Measurements from ENCODE around the gene SLC5A6. TPM values are rescaled to one million over a fixed set of nuclear protein-coding genes. Genes with fewer than 3 reads are reported as not detected.

SLC5A6 gene
- total RNA-seq, 2 experiments from 2014 or later = 55.5 to 60.1 TPM

DNA sequence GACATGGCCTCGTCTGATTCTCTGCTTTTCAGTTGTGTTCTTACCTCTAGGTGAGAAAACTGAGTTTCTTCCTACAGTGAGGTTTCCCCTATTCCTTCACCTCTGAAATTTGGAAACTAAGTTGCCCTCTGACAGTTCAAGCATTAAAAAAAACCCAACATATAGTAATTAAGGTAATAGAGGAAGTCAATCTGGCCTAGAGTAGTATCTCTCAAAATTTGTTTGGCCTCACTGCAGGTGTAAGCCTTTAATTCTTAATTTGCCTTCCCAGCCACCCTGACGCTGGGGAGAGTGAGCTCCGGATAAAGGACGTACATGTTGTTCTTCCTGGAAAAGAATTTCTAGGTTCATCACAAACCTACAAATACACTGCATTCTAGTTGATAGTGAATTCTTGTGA, 6.5 kb upstream of the SLC5A6 start:
- TF ChIP-seq, protein P1, sequence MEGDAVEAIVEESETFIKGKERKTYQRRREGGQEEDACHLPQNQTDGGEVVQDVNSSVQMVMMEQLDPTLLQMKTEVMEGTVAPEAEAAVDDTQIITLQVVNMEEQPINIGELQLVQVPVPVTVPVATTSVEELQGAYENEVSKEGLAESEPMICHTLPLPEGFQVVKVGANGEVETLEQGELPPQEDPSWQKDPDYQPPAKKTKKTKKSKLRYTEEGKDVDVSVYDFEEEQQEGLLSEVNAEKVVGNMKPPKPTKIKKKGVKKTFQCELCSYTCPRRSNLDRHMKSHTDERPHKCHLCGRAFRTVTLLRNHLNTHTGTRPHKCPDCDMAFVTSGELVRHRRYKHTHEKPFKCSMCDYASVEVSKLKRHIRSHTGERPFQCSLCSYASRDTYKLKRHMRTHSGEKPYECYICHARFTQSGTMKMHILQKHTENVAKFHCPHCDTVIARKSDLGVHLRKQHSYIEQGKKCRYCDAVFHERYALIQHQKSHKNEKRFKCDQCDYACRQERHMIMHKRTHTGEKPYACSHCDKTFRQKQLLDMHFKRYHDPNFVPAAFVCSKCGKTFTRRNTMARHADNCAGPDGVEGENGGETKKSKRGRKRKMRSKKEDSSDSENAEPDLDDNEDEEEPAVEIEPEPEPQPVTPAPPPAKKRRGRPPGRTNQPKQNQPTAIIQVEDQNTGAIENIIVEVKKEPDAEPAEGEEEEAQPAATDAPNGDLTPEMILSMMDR (conservative IDR thresholded peaks at IDR 0.05; ENCODE audit: low read length) = no peak
- no peak for TF ChIP-seq EZH2phosphoT487 (IDR thresholded peaks at IDR 0.05; ENCODE audit: borderline replicate concordance, low read depth, low read length)
- Histone ChIP-seq H3K4me2 (ENCODE audit: low read length) (peak overlapping the region; percentile 99), H3K27ac (ENCODE audit: low read depth, low read length, poor library complexity, severe bottlenecking) (peak overlapping the region; percentile 77), H3K79me2 (ENCODE audit: insufficient read depth, low read depth, low read length) (peaks cover 51% of the 10 kb centered on the region), H2AFZ (ENCODE audit: low read length) (no peak overlapping the region), H4K20me1 (ENCODE audit: insufficient read depth, low read length) (no peaks in the 10 kb centered on the region), H3K9me3 (ENCODE audit: low read length) (no peaks in the 10 kb centered on the region), H3K4me3 (ENCODE audit: low read depth, low read length, poor library complexity, severe bottlenecking) (peak overlapping the region; percentile 86), H3K36me3 (ENCODE audit: insufficient read depth, low read length) (peaks cover 88% of the 10 kb centered on the region), H3K4me1 (ENCODE audit: insufficient read depth, low read length, poor library complexity, severe bottlenecking) (peaks cover 35% of the 10 kb centered on the region), H3K9me2 (ENCODE audit: insufficient read depth, low read length) (no peaks in the 10 kb centered on the region)
- ChIA-PET CTCF (ENCODE audit: unreplicated experiment) (interaction anchor here (1.0 to 1.2 kb wide), 2 partner anchors 32 to 257 kb away, joined by 3 read pairs; no protein-coding TSS in a partner anchor), POLR2A (interaction anchor here (0.6 to 2.1 kb wide), 8 partner anchors 12 to 447 kb away, joined by 3 to 15 read pairs (median 3); partner anchors contain the start of gene MPV17)
- BruUV-seq (replicated peaks) = no TSS peak
- intact Hi-C loops (cut with micrococcal nuclease; ENCODE audit: unreplicated experiment) = loop anchor here (1.0 kb wide), 1 partner anchor 85 kb away; no protein-coding TSS in a partner anchor
- peak; percentile 62 for DNase-seq (ENCODE audit: low spot score)

DNA sequence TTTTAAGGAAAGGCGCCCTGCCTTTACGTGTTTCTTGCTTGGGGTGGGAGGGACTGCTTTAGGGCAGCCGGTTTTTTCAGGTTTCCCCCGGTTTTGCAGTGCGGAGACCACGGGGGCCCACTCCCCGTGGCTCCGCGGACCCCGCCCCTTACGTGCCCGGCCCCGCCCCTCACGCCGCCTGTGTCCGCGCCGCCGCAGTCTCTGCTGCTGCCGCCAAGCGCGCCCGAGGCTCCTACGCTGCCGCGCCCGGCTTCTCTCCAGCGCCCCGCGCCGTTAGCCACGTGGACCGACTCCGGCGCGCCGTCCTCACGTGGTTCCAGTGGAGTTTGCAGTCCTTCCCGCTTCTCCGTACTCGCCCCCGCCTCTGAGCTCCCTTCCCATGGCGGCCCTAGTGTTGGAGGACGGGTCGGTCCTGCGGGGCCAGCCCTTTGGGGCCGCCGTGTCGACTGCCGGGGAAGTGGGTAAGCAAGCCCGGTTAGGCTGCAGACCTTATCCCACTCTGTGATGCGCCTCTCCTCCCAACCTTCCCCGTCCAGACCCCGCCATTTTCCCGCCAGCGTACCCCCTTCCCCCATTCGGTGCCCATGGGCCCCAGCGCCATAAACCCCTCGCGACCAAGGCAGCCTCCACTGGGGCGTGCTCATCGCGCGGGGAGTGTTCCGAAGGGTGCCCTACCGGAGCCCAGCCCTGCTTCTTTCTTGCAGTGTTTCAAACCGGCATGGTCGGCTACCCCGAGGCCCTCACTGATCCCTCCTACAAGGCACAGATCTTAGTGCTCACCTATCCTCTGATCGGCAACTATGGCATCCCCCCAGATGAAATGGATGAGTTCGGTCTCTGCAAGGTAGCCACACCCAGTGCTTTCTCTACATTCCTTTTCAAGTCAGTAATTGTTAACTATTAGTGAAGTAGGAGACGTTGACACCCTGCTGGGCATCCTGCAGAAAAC, 5.4 kb upstream of the SLC5A6 start, which contains the start of gene CAD:
Gene CAD, plus strand, starts transcription at position 197 of the 949 bp plus-strand sequence. Its CDS starts 183 bp downstream, at position 380.
- peak within 1 kb of the TSS; percentile 86 for H3K4me3 ChIP-seq (ENCODE audit: low read depth, low read length, poor library complexity, severe bottlenecking)
- peak within 1 kb of the TSS; percentile 3; the same call in 1 of the 2 replicates for H2AFZ ChIP-seq (ENCODE audit: low read length)
- ChIA-PET POLR2A (interaction anchor here (0.6 to 0.9 kb wide), 3 partner anchors 44 to 83 kb away, joined by 3 read pairs; partner anchors contain the start of gene PREB), CTCF (ENCODE audit: unreplicated experiment) (interaction anchor here (0.6 kb wide), 2 partner anchors 14 to 48 kb away, joined by 3 read pairs; no protein-coding TSS in a partner anchor)
- no peaks in the 10 kb centered on the region for H4K20me1 ChIP-seq (ENCODE audit: insufficient read depth, low read length)
- H3K9me3 ChIP-seq (ENCODE audit: low read length) = no peaks in the 10 kb centered on the region
- H3K4me1 ChIP-seq (ENCODE audit: insufficient read depth, low read length, poor library complexity, severe bottlenecking) = peaks cover 41% of the 10 kb centered on the region
- H3K36me3 ChIP-seq (ENCODE audit: insufficient read depth, low read length) = peaks cover 76% of the 10 kb centered on the region
- BruUV-seq (replicated peaks) = TSS peak; percentile 32
- H3K4me2 ChIP-seq (ENCODE audit: low read length) = peak within 1 kb of the TSS; percentile 99
- intact Hi-C loops (cut with micrococcal nuclease; ENCODE audit: unreplicated experiment) = loop anchor here (1.0 kb wide), 1 partner anchor 86 kb away; no protein-coding TSS in a partner anchor
- no peak for TF ChIP-seq EZH2phosphoT487 (IDR thresholded peaks at IDR 0.05; ENCODE audit: borderline replicate concordance, low read depth, low read length)
- TF ChIP-seq, protein P1 (conservative IDR thresholded peaks at IDR 0.05; ENCODE audit: low read length) = peak; percentile 36; the same call in 1 of the 2 replicates
- no peaks in the 10 kb centered on the region for H3K9me2 ChIP-seq (ENCODE audit: insufficient read depth, low read length)
- peak within 1 kb of the TSS; percentile 77 for H3K27ac ChIP-seq (ENCODE audit: low read depth, low read length, poor library complexity, severe bottlenecking)
- peaks cover 63% of the 10 kb centered on the region for H3K79me2 ChIP-seq (ENCODE audit: insufficient read depth, low read depth, low read length)
- peak; percentile 93 for DNase-seq (ENCODE audit: low spot score)
